ENCODE results near the gene CACNA1A. TPM values are rescaled to one million over a fixed set of nuclear protein-coding genes. Genes with fewer than 3 reads are reported as not detected.

CACNA1A gene
- total RNA-seq, 1 experiment from 2014 or later, result 0.86 TPM

GRCh38 chr19:13314761-13315160, 191.5 kb downstream of the CACNA1A start:
- DNase-seq (ENCODE audit: low read depth), result no peak

GRCh38 chr19:13313875-13314274, 192.4 kb downstream of the CACNA1A start:
- no peak for DNase-seq (ENCODE audit: low read depth)

GRCh38 chr19:13309864-13310263, 196.4 kb downstream of the CACNA1A start:
- DNase-seq (ENCODE audit: low read depth), result no peak

GRCh38 chr19:13303381-13304129, 202.7 kb downstream of the CACNA1A start:
- no peak for DNase-seq (ENCODE audit: low read depth)

- DNase-seq (ENCODE audit: low read depth), result no peak
Observed at GRCh38 chr19:13302526-13303270, 203.6 kb downstream of the CACNA1A start.

GRCh38 chr19:13301627-13302334, 204.5 kb downstream of the CACNA1A start:
- no peak for DNase-seq (ENCODE audit: low read depth)

- no peak for DNase-seq (ENCODE audit: low read depth)
Observed at GRCh38 chr19:13300421-13301030, 205.8 kb downstream of the CACNA1A start.

GRCh38 chr19:13299838-13300237, 206.4 kb downstream of the CACNA1A start:
- no peak for DNase-seq (ENCODE audit: low read depth)

GRCh38 chr19:13298565-13299481, 207.5 kb downstream of the CACNA1A start:
- DNase-seq (ENCODE audit: low read depth), result no peak

GRCh38 chr19:13297023-13297422, 209.3 kb downstream of the CACNA1A start:
- no peak for DNase-seq (ENCODE audit: low read depth)

GRCh38 chr19:13294812-13295567, 211.3 kb downstream of the CACNA1A start:
- no peak for DNase-seq (ENCODE audit: low read depth)

GRCh38 chr19:13291913-13292312, 214.4 kb downstream of the CACNA1A start:
- no peak for DNase-seq (ENCODE audit: low read depth)

GRCh38 chr19:13290741-13291140, 215.5 kb downstream of the CACNA1A start:
- DNase-seq (ENCODE audit: low read depth), result no peak

GRCh38 chr19:13289295-13289694, 217.0 kb downstream of the CACNA1A start:
- no peak for DNase-seq (ENCODE audit: low read depth)

GRCh38 chr19:13286195-13286985, 219.9 kb downstream of the CACNA1A start:
- DNase-seq (ENCODE audit: low read depth), result no peak

GRCh38 chr19:13284929-13285928, 221.1 kb downstream of the CACNA1A start:
- DNase-seq (ENCODE audit: low read depth), result no peak

- DNase-seq (ENCODE audit: low read depth), result no peak
Observed at GRCh38 chr19:13283871-13284270, 222.4 kb downstream of the CACNA1A start.

GRCh38 chr19:13282486-13283065, 223.7 kb downstream of the CACNA1A start:
- DNase-seq (ENCODE audit: low read depth), result no peak

All from LHCN-M2 (cell line).